ENCODE results near the gene SPEM3. TPM values are rescaled to one million over a fixed set of nuclear protein-coding genes. Genes with fewer than 3 reads are reported as not detected.
A peak's percentile ranks its signal among the peaks of the same experiment; 100 is the strongest.

Gene SPEM3
- total RNA-seq, result not detected

GRCh38 chr17:7428557-7428956 is at the start of gene SPEM3:
SPEM3 (plus strand) TSS chr17:7428857; CDS start chr17:7428903, 46 bp downstream.
- no peak for DNase-seq

GRCh38 chr17:7379134-7379533 is 49.5 kb upstream of the SPEM3 start:
- DNase-seq, result no peak

- no peak for DNase-seq
Observed at GRCh38 chr17:7380321-7380720, 48.3 kb upstream of the SPEM3 start.

GRCh38 chr17:7380855-7381683 is 47.6 kb upstream of the SPEM3 start, which contains the start of gene TNK1:
TNK1 (plus strand) TSS chr17:7381089; CDS start chr17:7382927, 1,838 bp downstream.
- no peak for DNase-seq

GRCh38 chr17:7382901-7383300 is 45.8 kb upstream of the SPEM3 start:
- no peak for DNase-seq

- DNase-seq, result no peak
Observed at GRCh38 chr17:7383371-7383741, 45.3 kb upstream of the SPEM3 start.

GRCh38 chr17:7383742-7384488 is 44.7 kb upstream of the SPEM3 start:
- peak; percentile 75 for DNase-seq

- no peak for DNase-seq
Observed at GRCh38 chr17:7384489-7385081, 44.1 kb upstream of the SPEM3 start.

- no peak for DNase-seq
Observed at GRCh38 chr17:7388856-7389255, 39.8 kb upstream of the SPEM3 start.

- DNase-seq, result no peak
Observed at GRCh38 chr17:7389924-7390910, 38.4 kb upstream of the SPEM3 start.

GRCh38 chr17:7391307-7391706 is 37.4 kb upstream of the SPEM3 start:
- DNase-seq, result no peak

GRCh38 chr17:7392696-7393612 is 35.7 kb upstream of the SPEM3 start:
- DNase-seq, result no peak

- peak; percentile 72 for DNase-seq
Observed at GRCh38 chr17:7393613-7394451, 34.8 kb upstream of the SPEM3 start.

GRCh38 chr17:7394452-7395191 is 34.0 kb upstream of the SPEM3 start, which contains the start of gene PLSCR3:
PLSCR3 (minus strand) TSS chr17:7394525; CDS start chr17:7394110, 415 bp downstream.
- DNase-seq, result peak; percentile 75

GRCh38 chr17:7396147-7396546 is 32.5 kb upstream of the SPEM3 start:
- no peak for DNase-seq

- no peak for DNase-seq
Observed at GRCh38 chr17:7398612-7399011, 30.0 kb upstream of the SPEM3 start.

- DNase-seq, result peak; percentile 19
Observed at GRCh38 chr17:7403043-7403726, 25.5 kb upstream of the SPEM3 start.

GRCh38 chr17:7403727-7403976 is 25.0 kb upstream of the SPEM3 start:
- no peak for DNase-seq

Measured in effector CD4-positive, alpha-beta T cell (primary cell).